Femur (tissue), 1 donor: Measurements from ENCODE around the gene BMAL2.

Experiments used
- DNase-seq: peaks from one replicate; pipeline ENCODE4 v3.0.0-alpha.2; 2017

Gene BMAL2

DNA sequence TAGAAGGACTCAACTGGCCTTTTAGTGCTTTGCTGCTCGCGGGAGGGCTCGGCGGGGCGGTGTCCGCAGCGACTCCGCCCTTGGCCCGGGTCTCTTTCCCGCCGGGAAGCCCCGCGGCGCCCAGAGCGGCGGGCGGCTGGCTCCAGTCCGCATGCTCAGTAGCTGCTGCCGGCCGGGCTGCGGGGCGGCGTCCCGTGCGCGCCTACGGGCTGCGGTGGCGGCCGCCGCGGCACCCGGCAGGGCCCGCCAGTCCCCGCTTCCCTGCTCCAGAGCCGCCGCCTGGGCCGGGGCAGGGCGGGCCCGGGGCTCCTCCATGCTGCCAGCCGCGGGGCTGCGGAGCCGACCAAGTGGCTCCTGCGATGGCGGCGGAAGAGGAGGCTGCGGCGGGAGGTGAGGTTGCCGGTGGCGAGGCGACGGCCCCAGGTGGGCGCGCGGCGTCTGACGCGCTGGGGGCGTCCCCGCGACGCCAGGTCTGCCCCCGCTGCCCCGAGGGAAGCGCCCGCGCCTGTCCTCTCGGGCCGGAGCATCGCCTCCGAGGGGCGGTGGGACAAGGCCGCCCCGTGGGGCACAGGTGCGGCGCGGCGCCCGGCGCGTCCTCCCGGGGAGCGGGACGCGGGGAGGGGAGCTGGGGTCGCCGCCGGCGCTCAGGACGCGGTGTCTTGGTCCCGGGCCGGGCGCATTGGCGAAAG is at the start of gene BMAL2:
Gene BMAL2, plus strand, starts transcription at position 123 of the 689 bp plus-strand sequence. Its CDS starts 237 bp downstream, at position 360.
- peak; percentile 59 for DNase-seq

- no peak for DNase-seq
Measured at GRCh38 chr12:27284021-27284420, 48.6 kb upstream of the BMAL2 start.

DNA sequence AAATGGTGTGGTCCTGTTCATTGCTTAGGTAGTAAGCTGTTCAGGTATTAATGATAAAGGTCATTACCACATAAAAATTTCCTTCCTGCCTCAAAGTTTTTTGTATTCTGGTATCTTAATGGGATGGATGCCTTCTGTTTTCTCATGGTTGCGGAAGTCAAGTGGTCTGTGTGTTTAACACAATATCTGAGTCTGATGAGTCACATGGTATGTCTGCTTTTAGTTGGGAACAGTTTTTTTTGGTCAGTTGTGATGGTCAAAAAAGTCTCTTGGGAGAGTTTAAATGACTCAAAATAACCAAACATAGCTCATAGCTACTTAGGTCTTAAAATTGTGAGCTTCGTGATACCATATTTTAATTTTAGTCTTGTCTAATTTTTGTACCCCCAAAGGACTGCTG is 47.9 kb upstream of the BMAL2 start:
- DNase-seq, result no peak

GRCh38 chr12:27285403-27285802 is 47.2 kb upstream of the BMAL2 start:
- no peak for DNase-seq

DNA sequence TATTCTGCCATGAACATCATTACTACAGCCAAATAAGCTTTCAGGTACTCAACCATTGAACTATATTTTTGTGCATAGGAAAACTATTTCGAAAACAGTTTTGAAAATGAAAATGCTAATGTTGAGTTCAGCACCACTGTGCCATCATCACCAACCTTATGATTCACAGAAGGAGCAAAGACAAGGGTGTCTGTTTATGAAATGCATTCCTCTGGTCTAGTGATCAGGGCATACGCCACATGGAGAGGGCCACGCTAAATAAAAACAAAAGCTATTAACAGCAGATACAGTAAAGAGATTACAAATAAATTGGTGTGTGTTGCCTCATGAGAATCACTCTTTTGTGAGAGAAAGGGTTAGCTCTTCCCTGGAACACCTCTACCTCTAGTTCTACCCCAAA is 43.2 kb upstream of the BMAL2 start:
- no peak for DNase-seq

GRCh38 chr12:27290501-27291168 is 42.0 kb upstream of the BMAL2 start:
- no peak for DNase-seq

GRCh38 chr12:27291862-27292261 is 40.8 kb upstream of the BMAL2 start:
- no peak for DNase-seq

DNA sequence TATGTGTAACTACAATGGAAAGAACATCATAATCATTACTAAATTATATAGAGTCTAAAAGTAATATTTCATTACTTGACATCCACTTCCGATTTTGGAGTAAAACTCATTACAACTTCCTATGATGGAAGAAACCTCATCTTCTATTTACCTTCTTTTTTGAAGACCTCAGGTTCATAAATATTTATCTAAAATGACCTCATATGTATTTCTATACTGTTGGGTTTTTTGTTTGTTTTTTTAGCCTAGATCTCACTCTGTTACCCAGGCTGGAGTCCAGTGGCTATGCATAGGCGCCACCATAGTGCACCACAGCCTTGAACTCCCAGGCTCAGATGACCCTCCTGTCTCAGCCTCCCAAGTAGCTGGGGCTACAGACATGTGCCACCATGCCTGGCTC is 39.9 kb upstream of the BMAL2 start:
- no peak for DNase-seq

DNA sequence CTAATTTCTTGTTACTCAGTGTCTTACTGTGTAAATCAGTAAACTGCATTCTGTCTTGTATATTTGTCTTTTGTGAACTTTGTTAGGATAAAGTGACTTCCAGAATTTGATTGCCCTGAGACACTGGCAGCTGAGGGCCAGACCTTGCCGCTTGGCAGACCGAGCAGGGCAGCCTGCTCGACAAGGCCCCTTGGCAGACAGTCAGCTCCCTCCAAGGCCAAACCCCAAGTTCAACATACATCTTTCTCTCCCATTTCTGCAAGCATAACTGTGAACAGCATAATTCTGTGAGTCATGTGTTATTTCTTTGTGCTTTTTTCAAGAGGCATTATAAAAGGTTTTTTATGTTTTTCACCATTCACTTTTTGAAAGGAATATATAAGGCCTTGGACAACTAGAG is 39.2 kb upstream of the BMAL2 start:
- DNase-seq, result no peak

DNA sequence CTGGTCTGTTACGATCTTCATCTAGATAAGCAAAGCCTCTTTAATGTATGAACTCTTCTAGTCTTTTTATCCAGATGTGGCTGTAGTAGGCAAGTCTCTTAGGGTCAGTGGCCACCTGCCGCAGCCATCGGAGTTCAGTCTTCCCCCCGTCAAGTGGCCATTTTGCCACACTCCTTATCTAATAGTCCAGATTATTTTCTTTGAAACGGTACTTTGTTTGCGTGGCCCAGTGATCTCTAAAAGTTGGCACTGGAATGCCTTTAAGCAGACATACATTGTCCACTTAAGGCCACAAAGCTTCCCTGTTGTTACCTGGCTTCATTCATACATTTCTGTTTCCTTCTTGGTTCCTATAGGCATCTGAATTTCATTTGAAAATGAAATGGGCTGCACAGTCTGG is 36.0 kb upstream of the BMAL2 start:
- no peak for DNase-seq

- DNase-seq, result no peak
Measured at GRCh38 chr12:27297566-27297965, 35.1 kb upstream of the BMAL2 start.

DNA sequence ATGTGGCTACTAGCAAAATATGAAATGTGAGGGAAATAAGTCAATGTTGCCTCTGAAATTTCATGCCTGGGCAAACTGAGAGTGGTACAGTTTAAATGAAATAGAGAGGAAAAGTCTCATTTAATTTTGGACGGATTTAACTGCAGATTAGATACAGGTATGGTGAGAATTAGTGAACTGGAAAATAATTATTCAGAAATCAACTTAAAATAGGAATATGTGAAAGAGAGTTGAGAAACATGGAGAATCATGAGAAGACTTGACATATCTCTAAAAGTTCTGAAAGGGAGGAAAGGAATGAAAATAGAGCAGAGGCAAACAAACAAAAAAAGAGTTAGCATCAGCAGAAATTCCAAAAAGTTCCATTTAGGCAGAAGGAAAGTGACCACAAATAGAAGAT is 33.5 kb upstream of the BMAL2 start:
- DNase-seq, result no peak

DNA sequence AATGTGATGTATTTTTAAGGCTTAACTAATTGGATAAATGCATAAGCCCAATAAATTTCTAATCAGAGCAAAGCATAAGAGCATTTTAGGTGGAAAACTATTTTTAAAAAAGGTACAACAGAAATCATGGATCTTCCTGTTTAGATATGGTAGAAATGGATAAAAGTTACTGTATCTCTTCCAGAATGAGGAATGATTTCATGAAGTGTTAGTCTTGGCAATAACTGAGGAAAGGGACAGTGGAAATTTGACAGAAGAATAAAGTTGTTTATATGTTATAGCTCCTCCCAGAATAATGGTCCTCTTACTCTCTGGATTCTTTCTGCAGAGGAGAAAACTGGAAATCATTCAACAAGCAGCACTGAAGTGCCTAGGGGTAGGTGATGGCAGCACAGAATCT is 32.4 kb upstream of the BMAL2 start:
- DNase-seq, result no peak

DNA sequence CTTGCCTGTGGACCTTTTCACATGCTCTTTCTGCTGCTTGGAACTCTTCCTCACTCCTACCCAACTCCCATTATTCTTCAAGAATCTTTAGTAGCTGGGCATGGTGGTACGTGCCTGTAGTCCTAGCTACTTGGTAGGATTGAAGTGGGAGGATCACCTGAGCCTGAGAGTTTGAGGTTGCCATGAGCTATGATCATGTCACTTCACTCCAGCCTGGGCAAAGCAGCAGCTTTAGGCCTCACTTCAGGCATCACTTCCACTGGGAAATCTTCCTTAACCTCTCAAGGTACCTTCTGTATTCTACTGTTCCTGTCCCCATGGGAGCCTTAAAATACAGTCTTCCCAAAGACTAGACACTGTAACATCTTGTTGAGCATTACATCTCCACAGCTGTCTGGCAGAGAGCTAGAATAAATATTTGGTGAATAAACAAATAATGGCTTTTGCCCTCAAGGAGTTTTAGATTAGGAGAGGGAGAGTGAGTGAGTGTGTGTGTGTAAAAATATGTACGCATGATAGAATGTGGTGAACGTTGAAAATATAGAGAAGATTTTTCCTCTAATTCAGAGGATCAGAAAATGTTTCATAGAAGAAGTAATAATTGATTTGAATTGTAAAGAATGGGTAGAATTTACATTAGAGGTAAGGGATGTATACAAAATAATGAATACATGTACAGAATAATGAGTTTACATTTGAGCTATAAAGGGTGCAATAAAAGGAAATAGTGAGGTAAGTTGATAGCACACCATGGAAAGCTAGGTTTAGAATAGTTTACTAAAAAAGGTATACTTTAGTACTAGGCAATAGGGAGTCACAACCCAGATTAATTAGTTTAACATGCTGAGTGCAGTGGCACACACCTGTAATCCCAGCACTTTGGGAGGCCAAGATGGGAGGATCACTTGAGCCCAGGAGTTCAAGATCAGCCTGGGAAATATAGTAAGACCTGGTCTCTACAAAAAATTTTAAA is 29.2 kb upstream of the BMAL2 start:
- no peak for DNase-seq

- no peak for DNase-seq
Measured at GRCh38 chr12:27304856-27305255, 27.8 kb upstream of the BMAL2 start.

DNA sequence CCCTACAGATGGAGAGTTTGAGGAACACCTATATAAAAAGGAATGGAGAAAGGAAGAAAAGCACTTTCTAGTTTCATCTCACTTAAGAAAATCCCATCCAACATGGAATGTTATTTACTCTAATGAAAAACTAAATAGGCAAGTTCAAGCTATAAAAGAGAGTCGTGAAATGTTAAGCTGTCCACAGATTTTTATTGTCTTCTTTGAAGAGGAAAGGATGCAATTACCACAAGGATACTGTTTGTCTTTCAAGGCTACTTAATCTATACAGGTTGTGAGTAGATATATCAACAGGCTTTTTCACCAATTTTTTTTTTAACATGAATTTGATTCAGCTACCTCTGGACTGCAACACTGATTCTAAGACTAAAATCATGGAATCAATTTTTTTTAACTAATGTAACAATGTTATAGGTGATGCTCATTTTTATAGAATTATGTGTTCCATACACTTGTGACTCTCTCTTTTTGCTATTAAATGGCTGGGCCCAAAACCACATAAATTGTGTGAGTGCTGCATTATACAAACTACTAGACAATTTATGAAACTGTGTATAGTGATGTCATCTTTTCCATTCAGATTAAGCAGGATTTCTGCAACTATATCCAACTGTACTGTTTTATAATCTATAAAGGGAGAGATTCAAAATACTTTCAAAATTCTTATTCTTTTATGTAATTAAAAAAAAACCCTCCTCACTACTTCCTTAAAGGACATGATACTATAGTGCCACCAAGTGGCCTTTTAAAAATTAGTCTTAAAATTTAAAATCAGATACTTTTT is 26.8 kb upstream of the BMAL2 start:
- DNase-seq, result no peak

GRCh38 chr12:27309293-27309994 is 23.2 kb upstream of the BMAL2 start:
- no peak for DNase-seq

- DNase-seq, result no peak
Measured at GRCh38 chr12:27309995-27310315, 22.7 kb upstream of the BMAL2 start.

GRCh38 chr12:27316947-27317346 is 15.7 kb upstream of the BMAL2 start:
- no peak for DNase-seq

- no peak for DNase-seq
Measured at GRCh38 chr12:27319409-27319808, 13.2 kb upstream of the BMAL2 start.

DNA sequence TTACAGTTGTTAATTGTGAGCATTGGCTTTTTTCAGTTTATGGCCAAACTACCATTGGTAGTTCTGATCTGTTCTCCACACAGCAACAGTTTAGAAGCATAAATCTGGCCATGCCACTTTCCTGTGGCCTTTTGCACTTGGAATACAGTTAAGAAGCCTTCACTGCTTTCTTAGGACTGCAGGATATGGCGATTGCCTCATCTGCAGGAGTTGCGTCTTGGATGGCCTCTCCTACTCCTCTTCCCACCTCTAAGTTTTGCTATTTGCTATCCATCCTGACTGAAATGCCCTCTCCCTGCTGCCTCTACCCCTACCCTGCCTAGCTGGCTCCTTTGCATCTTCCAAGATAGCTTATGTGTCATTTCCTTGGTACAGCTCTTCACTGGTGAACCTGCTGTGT is 12.8 kb upstream of the BMAL2 start:
- DNase-seq, result no peak

- DNase-seq, result no peak
Measured at GRCh38 chr12:27324530-27324929, 8.1 kb upstream of the BMAL2 start.
